ENCODE measurements around the gene ADAMTS14. TPM values are rescaled to one million over a fixed set of nuclear protein-coding genes. Genes with fewer than 3 reads are reported as not detected.

The ADAMTS14 gene, protein sequence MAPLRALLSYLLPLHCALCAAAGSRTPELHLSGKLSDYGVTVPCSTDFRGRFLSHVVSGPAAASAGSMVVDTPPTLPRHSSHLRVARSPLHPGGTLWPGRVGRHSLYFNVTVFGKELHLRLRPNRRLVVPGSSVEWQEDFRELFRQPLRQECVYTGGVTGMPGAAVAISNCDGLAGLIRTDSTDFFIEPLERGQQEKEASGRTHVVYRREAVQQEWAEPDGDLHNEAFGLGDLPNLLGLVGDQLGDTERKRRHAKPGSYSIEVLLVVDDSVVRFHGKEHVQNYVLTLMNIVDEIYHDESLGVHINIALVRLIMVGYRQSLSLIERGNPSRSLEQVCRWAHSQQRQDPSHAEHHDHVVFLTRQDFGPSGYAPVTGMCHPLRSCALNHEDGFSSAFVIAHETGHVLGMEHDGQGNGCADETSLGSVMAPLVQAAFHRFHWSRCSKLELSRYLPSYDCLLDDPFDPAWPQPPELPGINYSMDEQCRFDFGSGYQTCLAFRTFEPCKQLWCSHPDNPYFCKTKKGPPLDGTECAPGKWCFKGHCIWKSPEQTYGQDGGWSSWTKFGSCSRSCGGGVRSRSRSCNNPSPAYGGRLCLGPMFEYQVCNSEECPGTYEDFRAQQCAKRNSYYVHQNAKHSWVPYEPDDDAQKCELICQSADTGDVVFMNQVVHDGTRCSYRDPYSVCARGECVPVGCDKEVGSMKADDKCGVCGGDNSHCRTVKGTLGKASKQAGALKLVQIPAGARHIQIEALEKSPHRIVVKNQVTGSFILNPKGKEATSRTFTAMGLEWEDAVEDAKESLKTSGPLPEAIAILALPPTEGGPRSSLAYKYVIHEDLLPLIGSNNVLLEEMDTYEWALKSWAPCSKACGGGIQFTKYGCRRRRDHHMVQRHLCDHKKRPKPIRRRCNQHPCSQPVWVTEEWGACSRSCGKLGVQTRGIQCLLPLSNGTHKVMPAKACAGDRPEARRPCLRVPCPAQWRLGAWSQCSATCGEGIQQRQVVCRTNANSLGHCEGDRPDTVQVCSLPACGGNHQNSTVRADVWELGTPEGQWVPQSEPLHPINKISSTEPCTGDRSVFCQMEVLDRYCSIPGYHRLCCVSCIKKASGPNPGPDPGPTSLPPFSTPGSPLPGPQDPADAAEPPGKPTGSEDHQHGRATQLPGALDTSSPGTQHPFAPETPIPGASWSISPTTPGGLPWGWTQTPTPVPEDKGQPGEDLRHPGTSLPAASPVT
- total RNA-seq, result 1 to 10 TPM; 2.4 to 2.9 TPM
- 10 to 100 TPM in 1 of 6 donors, 1 to 10 TPM in 5; 4.9 to 10.0 (median 7.1) TPM for polyA plus RNA-seq (ENCODE audit: insufficient read length in 6 of 6)
- long read RNA-seq, donor 1, result 0 reads
- long read RNA-seq, donor 2, result 0 reads
- long read RNA-seq, donor 3, result 0 reads
- long read RNA-seq, donor 4, partial matches to known transcripts, result 0 of 1 reads
- long read RNA-seq, donor 4, other reads (novel, unspliced or antisense), result 1 of 1 reads
- long read RNA-seq, donor 5, result 0 reads
- long read RNA-seq, donor 6, full-length matches to known transcripts, result 1 of 1 reads
- long read RNA-seq, donor 6, partial matches to known transcripts, result 0 of 1 reads
- long read RNA-seq, donor 6, other reads (novel, unspliced or antisense), result 0 of 1 reads
- long read RNA-seq, donor 7, result 0 reads
- long read RNA-seq, donor 8, result 0 reads
- long read RNA-seq, donor 9, result 0 reads
- long read RNA-seq, donor 10, result 0 reads
- long read RNA-seq, donor 11, result 0 reads
- long read RNA-seq, donor 12, result 0 reads

DNA sequence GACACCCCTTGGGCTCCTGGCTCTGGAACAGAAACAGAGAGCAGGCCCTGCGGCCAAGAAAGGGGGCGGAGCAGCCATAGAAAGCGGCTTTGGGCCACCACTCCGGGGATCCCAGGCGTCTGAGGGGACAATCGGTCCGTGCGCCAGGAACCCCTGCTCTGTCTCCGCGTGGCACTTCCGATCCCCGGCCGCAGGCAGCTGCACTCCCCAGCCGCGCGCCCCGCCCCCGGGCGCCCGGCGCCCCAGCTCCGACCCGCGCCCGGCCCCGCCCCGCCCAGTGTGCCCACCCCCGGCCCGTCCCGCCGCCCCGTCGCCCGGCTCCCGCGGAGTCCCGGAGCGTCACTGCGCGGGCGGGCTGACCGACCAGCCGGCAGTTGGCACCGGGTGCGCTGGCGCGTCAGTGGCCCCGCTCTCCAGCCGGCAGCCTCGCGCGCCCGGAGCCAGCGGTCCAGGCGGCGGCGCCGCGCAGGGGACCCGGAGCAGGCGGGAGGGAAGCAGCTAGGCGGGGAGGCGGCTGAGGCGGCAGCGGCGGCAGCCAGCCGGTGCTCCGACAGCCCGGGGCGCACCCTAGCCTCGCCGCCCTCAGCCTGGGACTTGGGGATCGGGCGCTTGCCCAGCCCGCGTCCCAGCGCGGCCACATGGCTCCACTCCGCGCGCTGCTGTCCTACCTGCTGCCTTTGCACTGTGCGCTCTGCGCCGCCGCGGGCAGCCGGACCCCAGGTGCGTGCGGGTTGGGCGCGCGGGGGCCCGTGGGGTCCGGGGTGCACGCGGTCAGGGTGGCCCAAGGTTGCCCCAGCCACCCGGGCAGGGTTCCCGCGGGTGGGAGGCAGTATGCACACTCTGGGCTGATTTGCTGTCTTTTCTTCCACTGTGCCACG is at the start of gene ADAMTS14:
TSS of gene ADAMTS14 (plus strand) at position 342 of the 878 bp plus-strand sequence. CDS start at position 639, 297 bp downstream.
- DNase-seq (peak in 2 of 4 donors; percentile 59 to 71), ATAC-seq (peak; percentile 41)
- no peaks in the 10 kb centered on the region for H3K9me3 ChIP-seq
- H3K27me3 ChIP-seq, result peaks cover 5 to 50% of the 10 kb centered on the region in 2 donors
- H3K27ac ChIP-seq, result no peak within 1 kb of the TSS
- intact Hi-C loops (cut with DNase I), result no loop called here
- H3K4me1 ChIP-seq, result peaks cover 3 to 10% of the 10 kb centered on the region in 2 donors
- H3K4me3 ChIP-seq, result peak within 1 kb of the TSS; percentile 25 to 30
- no peaks in the 10 kb centered on the region for H3K36me3 ChIP-seq
- TF ChIP-seq CTCF (IDR thresholded peaks at IDR 0.05), result no peak

- DNase-seq, result no peak
- no peaks in the 10 kb centered on the region for H3K27me3 ChIP-seq
- peaks cover 0 to 11% of the 10 kb centered on the region in 2 donors for H3K9me3 ChIP-seq
- ATAC-seq, result no peak
- TF ChIP-seq CTCF (IDR thresholded peaks at IDR 0.05), result no peak
- H3K4me1 ChIP-seq, result no peaks in the 10 kb centered on the region
- intact Hi-C loops (cut with DNase I), result no loop called here
- H3K36me3 ChIP-seq, result no peaks in the 10 kb centered on the region
- no peak overlapping the region for H3K4me3 ChIP-seq
- no peak overlapping the region for H3K27ac ChIP-seq
Measured at GRCh38 chr10:70622541-70622940, 49.8 kb upstream of the ADAMTS14 start.

DNA sequence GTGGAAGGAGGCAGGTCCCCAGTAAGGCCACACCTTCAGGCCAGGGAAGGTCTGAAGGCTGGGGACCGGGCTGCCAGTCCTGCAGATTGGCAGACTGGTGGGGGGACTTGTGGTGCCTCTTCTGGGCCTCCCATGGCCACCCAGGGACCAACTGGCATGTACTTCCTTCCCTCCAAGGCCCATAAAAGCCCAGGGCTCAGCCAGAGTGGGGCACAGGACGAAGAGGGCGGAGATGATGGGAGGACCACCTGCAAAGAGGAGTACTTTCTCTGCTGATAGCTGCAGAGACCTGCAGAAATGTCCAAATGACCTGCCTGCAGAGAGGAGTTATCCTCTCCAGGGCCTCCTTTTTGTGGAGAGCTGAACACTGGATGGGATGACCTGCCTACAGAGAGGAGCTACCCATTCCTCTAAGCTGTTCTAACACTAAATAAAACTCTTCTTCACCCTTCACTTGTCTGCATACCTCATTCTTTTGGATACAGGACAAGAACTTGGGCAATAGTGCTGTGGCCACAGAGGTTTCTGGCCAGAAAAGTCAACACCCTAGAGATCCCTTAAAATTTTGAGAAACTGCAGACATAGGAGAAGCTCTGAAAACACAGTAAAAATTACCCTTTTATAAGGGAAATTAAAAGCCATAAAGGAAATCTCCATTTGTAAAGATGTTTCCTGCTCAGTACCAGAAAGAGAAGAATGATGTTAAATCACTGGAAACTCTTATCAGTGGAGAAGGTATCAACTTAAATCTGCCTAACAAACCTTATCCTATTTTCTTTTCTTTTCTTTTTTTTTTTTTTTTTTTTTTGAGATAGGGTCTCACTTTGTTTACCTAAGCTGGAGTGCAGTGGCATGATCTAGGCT is 49.1 kb upstream of the ADAMTS14 start:
- Histone ChIP-seq H3K4me1 (no peaks in the 10 kb centered on the region), H3K27ac (no peak overlapping the region), H3K36me3 (no peaks in the 10 kb centered on the region), H3K9me3 (peaks cover 0 to 11% of the 10 kb centered on the region in 2 donors), H3K27me3 (no peaks in the 10 kb centered on the region), H3K4me3 (no peak overlapping the region)
- intact Hi-C loops (cut with DNase I), result no loop called here
- ATAC-seq (no peak), DNase-seq (no peak)
- no peak for TF ChIP-seq CTCF (IDR thresholded peaks at IDR 0.05)
